HG03521 (cell line): ENCODE data around the gene COX7B2.

Experiments
- ATAC-seq: cut with Tn5 transposase; IDR thresholded peaks from one replicate; pipeline ENCODE4 v1.9.1; 2021; ENCODE audit warnings: mild to moderate bottlenecking, moderate library complexity; ENCODE audit not compliant: unreplicated experiment

COX7B2 gene, protein sequence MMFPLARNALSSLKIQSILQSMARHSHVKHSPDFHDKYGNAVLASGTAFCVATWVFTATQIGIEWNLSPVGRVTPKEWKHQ

DNA sequence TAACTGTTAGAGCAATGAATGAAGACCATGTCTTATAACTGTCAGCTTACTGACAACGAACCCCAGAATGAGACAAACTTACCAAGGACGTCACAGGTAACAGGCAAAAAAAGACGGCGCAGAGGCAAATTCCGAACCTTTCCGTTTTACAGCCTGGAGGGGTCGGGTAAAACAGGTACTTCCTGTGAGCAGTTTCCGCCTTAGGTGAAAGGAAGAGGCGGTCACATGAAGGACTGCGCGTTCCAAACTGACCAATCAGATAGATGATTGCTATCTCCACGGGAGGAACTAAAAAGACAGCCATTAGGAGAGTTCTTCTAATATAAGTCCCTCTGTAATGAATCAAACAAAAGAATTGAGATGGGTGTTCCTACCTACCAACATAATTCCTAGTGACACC is at the start of gene COX7B2:
COX7B2 (minus strand) TSS at position 168 of the 400 bp plus-strand sequence. CDS start 174,053 bp downstream, outside the sequence.
- ATAC-seq: no peak

DNA sequence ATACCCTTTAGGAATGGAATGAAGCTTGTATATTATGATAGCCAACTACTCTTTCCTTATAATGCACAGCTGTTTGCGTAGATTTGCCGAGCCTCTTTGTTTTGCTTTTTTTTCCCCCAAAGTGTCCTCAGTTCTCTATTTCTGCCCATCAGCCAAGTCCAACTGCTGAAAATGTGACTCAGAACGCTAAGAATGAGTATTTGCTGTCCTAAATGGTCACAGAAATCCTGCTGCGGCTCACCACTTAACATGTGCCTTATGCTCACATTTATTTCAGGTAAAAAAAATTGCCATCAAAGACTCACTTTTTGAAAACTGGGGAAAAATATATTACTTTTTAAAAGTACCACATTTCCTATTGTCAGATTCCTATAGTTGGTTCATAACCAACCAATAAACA is 47.4 kb upstream of the COX7B2 start:
- no peak for ATAC-seq

DNA sequence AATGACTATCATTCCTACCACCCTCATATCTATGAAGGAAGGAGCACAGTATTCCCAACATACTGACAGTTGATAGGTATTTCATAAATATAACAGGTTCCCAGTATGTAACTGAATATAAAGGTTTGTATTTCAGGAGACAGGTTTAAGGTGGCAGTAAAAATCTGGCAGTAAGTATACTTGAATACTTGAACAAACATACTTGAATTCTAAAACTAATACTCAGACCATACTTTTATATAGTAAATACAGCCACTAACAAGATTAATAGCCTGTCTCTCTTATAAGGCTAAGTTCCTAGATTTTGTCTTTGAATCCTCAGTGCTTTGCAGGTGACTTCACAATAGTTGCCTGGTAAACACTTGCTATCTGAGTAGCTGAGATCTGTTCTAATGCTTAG is 46.6 kb upstream of the COX7B2 start:
- no peak for ATAC-seq

DNA sequence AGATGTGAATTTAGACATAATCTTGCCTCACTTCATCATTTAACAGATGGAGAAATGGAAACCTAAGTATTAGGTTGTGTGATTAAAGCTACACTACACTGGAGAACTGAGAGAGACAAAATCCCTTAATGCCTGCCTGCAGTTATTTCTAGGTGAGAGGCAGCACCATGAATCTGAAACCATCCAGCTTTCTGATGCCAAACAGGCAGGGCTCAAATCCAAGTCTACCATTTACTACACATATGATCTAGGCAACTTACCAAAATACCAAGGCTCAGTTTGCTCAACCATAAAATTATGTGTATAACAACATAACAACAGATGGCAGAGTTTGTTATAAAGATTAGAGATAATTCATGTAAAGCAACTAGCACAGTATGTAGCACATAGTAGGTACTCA is 45.6 kb upstream of the COX7B2 start:
- no peak for ATAC-seq

DNA sequence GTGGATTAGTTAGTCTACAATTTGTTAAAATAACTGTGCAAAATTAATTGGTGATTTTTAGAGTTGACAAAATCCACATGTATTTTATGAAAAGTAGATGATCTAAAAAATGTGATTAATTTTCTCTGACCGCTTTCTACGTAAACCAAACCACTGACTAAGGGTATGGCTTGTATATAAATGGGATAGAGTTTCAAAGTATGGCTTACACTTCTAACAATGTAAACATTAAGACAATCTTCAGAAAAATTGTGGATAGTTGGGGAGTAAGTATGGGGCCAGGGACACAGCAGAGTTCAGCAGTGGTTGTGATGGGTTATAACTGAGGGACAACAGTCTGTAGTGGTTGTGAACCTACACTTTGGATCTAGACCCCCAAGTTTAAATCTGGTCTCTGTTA is 44.5 kb upstream of the COX7B2 start:
- no peak for ATAC-seq

DNA sequence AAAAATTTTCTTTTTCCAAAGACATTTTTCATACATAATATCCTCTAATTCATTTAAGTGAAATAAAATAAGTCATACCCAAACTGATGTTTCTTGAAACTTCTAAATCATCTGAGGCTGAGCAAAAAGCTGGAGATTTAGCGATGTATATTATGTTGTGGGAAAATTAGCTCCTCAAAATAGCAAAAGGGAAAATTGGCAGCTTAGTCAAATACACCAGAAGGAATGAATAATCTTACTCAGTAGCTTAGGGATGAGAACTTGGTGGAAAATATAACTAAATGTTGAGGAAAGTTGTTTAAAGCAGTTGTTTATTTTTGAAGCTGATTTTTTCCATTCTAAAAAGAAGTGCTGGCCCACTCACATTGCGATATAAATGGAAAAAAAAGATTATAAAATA is 43.4 kb upstream of the COX7B2 start:
- no peak for ATAC-seq

DNA sequence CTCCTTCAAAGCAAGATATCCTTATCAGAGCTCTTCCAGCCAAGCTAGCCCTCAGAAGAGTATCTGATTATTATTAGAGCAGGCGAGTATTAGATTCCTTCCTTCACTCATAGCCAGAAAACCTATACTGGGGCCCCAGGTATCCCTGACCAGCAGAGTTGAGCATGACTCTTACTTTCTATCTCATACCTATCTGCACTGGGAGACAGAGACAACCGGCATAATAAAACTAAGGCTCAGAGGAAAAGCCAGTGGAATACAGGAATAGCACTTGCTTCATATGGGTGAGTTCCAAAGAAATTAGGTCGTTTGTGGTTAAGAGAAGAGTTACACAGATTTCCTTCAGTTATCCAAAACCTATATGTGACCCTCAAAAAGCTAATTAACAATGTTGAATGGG is 41.8 kb upstream of the COX7B2 start:
- no peak for ATAC-seq

DNA sequence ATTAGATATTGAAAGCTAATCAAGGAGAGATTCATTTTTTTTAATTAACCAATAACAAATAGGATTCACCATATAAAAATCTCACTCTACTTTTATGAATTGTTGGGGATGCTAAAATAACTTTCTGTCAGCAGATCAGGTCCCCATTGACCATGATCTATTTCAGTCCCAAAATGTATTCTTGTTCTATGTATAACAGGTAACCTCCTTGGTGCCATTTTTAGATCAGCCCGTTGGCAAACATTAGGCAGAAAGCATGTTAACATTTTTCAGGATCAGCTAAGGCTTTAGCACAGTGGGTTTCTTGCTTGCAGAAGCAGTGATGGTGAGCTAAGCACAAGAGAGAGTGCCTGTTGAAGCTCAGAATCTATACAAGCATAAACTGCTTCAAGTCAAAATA is 40.8 kb upstream of the COX7B2 start:
- no peak for ATAC-seq

DNA sequence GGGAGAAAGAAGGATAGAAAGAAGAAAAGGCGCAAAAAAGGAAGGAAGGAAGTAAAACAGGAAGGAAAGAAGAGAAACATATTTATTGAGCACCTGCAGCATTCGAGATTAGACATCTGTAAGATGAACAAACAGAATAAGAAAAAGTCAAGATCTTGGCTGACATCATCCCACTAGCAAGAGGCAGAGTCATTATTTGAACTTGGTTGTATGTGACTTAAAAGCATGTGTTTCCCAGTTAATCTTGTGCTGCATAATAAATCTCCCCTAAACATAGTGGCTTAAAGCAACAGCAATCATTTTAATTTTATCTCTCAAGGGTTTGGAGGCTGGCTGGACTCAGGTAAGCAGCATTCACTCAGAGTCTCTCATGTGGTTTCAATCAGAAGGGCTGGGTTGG is 38.5 kb upstream of the COX7B2 start:
- no peak for ATAC-seq

DNA sequence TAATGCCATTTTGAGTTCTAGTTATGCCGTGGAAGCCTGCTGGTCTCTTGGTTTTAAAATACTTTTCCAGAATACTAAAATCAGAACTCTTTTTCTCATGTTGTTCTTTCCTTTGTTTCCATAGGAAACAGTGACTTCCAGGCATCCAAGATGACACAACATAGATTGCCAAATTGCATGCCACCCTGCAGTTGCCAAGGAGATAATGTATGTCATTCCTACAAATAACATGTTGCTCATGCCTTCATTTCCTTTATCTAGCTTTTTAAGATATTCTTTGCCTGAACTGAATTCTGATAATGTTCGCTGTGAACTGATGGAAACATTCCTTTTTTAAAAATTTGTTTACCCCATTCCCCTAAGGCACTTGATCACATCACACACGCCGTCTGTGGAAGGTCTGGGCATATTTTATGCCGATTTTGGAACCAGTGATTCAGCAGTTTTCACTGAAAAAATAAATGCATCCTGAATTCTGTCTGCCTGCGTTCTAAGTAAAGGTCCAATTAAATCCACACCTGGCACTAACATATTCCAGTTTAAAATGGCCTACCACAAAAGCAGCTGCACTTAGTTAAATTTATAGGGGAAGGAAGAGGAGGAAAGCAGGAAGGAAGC is 38.0 kb upstream of the COX7B2 start:
- ATAC-seq: no peak

DNA sequence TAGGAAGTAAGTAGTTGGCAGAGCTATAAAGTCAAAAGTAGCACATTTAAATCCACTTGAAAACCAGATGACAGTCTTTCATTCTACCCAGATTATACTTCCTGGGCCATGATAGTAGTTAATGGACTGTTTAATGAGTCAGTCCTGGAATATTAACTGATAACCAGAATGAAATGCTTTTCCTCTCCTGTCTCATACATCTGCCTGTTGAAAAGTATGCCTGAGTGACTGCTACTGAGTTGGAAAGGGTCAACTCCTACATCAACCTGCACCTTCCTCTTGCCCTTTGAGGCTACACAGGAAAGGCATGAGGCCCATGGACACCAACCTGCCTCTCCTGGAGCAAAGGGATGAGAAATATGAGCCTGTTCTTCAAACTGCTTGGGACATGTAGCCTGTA is 36.0 kb upstream of the COX7B2 start:
- ATAC-seq: no peak

DNA sequence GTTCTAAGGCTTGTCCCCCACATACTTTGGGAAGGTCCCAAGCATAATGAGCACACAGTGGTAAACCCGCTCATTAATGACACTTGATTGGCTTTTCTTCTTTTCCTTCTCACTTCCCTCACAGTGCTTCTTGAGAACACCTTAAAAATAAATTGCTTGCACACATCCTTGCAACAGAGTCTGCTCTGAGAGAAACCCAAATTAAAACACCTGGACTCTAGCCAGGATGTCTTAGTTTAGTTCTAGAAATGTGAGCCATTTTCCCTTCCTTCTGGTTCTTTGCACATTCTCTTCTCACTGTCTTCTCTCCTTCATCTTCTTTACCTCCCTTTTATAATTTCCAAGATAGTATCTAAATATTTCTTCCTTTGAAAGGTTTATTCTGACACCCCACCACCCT is 35.3 kb upstream of the COX7B2 start:
- no peak for ATAC-seq

DNA sequence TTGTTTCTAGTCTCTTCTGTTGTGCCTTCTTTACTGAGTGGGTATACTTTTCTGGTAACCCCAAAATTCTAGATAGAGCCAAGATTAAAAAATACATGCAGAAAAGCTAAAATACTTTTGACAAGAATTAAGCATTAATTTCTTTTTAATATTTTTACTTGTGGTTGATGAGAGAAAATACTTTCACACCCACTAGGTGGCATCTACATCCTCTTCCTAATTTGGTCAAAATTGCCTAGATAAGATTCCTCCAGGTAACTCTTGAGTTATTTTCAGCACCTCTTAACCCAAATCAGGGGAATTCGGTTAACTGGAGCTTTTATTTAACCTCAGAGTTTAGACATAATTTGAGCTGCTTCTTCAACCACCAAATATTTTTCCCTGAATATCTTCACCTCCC is 28.4 kb upstream of the COX7B2 start:
- ATAC-seq: no peak

DNA sequence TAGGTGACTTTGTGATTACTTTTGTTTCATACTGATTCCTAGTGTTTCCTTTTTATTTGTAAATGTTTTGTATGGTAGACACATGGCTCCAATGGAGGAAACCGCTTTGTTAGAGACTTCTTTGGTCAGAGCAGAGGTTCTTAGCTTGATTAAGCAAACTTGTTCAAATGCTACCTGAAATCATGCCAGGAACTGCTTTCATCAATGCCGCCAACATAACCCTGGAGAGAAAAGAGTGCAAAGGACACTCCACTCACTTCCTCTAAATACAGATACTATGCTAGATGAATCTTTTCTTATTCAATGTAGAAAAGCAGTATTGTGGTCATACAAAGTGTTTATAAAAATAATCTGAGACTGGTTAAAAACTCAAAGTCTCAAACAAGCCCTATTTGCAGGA is 25.7 kb upstream of the COX7B2 start:
- no peak for ATAC-seq

DNA sequence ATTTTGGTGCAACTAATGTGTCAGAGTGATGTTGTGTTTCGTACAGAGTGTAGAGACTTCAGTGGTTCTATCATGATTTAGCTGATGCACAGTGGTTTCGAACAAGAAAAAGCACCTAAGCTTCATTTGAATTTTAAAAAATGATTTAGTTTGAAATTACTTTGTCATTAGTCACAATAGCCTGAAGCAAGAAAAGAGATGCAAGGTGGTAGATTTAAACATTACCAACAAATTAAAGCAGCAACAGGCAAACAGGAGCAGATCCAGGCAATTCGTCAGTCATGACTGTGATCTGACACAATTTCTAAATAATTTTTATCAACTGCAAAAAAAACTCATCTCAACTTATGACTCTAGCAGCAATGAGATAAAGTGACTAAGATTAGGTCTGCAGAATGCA is 24.6 kb upstream of the COX7B2 start:
- no peak for ATAC-seq

DNA sequence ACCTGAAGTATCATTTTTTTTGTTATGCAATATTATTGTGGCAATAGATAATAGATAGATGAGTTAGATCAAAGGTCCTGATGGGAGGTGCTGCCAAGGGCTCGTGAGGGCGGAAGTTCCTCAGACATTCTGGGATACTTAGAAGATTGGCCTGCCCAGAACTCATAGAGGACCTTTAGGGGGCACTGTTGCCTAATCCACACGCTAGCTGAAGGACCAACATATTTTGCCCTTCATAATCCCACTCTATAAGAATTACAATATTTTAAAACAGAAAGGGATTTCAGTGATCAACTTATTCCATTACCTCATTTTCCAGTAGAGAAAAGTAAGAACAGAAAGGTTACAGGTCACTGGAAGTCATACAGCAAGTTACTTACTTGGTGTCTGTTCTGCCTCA is 22.9 kb upstream of the COX7B2 start:
- peak; percentile 65 for ATAC-seq

DNA sequence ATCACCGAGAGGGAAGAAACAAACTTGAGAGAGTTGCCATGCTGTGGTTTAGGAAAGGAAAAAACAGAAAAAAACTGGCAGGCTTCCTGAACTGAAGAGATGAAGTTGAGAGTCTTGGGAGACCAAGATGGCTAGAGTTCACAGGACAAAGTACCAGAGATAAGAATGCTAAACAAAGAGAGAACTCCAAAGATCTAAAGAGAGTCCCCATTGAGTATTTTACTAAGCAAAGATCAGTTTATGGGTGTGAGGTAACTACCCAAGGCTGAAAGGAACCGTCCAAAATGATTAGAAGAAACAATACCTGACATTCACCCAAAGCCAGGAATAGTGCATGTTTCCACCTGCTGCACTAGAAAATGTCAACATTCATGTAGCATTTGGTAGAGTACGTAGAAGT is 21.8 kb upstream of the COX7B2 start:
- no peak for ATAC-seq

DNA sequence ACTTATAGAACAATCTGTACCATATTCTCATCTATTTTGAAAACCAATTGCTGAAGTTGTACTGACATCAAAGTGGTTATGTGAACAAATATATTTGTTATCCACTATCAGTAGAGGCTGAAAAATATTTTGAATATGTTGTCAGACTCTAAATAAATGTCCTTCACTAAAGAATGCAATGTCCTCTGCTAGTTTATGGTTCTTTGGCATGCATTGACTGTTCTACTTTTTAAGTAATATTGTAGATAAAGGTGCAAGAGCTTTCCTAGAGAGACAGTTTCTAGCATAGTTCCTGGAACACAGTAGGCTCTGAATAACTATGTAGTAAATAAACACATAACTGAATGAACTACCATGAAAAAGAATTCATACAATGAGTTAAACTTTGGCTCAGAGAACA is 18.2 kb upstream of the COX7B2 start:
- ATAC-seq: no peak

DNA sequence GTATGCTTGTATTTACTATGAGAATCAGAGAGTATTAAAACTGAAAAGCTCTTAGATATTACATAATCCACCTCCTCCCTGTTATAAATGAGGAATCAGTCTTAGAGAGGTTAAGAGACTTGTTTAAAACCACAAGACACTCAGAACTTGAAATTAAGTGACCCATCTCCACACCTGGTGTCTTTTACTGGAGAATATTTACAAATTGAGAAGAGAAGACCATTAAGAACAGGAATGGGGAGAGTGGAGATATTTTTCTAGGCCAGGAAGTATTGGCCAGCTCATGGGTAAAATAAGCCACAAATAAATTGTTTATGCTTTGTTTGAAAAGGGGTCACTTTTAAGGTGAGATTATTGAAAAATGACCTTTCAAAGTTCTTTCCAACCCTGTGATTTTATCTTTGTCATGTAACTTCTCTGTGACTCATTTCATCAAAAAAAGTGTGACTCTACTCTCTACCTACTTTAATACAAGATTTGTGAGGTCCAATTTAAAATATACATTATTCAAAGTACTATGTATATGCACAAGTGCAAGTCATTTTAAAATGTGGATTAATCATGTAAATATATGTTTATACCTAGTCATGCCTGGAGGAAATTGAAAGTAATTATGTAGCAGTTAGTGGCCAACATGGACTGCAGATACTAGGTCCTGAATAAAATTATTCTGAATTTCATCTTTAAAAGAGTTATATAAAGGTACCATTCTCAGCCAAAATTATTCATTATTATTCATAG is 15.9 kb upstream of the COX7B2 start:
- no peak for ATAC-seq

DNA sequence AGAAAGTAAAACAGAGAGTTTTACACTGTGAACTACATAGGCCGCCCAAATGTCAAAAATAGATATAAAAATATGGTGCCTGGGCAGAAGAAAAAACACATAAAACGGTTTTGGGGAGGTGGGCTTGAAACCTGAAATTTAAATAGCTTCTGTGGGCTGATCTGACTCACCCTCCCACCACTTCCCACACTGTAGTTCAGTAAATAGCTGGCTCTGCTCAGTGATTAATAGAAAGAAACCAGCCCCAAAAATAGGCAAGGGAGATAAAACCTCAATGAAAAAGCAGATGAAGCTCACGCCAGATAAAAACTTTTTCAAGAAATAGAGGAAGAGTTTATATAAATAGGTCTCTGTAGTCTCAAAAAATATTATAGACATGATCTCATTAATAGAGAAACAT is 13.2 kb upstream of the COX7B2 start:
- no peak for ATAC-seq

DNA sequence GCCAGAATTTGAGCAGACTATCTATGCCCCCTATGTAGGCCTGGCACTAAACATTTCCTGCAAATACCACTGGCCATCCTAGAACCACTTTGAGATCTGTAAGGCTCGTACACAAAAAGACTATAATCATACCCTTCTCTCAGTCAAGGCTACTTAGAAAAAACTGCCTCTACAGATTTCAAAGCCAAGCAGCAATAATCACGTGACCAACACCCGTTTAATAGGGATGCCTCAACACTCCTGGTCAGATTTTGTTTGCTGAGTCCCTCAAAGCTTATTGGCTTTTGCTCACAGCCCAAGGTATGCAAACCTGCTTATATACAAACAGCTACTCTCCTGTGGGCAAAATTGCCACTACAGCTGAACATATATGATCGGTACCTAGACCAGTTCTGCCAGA is 897 bp downstream of the COX7B2 start:
- ATAC-seq: no peak

DNA sequence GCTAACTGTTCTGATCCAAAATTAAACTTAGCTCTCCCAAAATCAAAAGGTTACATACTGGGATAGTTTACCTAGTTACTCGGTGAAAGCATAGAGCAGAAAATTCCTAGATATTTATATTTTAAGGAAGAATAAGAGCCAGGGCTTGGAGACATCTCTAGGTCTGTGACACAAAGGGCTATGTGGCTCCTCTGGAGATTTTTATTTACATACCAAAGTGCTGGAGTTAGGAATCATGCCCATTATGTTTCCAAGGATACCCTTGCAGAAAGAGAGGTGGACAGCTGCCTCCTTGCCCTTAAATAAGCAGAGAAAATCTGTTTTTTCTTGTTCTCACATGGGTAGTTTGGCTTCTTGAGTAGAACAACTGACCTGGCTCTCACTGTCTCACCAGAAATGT is 9.0 kb downstream of the COX7B2 start:
- ATAC-seq: no peak

DNA sequence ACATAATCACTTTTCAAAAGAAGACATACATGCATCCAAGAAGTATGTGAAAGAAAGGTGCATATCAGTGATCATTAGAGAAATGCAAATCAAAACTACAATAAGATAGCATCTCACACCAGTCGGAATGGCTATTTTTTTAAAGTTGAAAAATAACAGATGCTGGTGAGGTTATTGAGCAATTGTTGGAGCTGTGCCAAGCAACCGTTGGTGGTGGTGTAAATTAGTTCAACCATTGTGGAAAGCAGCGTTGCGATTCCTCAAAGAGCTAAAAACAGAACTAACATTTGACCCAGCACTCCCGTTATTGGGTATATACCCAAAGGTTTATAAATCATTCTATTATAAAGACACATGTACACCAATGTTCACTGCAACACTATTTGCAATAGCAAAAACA is 14.2 kb downstream of the COX7B2 start:
- ATAC-seq: no peak
